GM19438 (cell line): ENCODE results near the gene SRM.
"Not testable (repeated sequence)": the region's sequence is repeated elsewhere in the genome, so short reads cannot be mapped to it uniquely, and the experiment has no call there.

Experiments
- ATAC-seq: cut with Tn5 transposase; IDR thresholded peaks from one replicate; pipeline ENCODE4 v1.9.1; 2021; ENCODE audit warnings: low read depth; ENCODE audit not compliant: unreplicated experiment

The SRM gene

GRCh38 chr1:11059968-11060830 lies at the start of gene SRM:
Gene SRM, minus strand, starts transcription at chr1:11060018. Its CDS starts 75 bp downstream, at chr1:11059943.
- ATAC-seq = peak; percentile 83

GRCh38 chr1:11109047-11109760 lies 49.4 kb upstream of the SRM start:
- no peak for ATAC-seq

DNA sequence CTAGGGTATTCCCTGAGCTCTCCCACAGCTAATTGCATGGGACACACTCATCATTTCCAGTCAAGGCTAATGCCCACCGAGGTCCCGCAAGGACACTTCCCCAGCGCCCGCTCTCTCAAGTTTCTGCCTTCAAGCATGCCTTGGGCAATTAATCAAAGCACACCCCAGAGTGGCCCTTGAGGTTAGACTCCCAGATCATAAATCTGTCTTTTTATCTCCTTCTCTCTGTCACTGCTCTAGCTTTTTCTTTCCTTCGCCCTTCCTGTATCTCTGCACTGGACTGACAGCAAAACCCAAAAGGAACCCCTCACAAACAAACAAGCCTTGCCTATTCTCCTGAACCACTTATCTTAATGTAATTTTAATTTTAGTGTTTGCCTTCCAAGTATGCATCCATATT lies 47.8 kb upstream of the SRM start:
- ATAC-seq = no peak

DNA sequence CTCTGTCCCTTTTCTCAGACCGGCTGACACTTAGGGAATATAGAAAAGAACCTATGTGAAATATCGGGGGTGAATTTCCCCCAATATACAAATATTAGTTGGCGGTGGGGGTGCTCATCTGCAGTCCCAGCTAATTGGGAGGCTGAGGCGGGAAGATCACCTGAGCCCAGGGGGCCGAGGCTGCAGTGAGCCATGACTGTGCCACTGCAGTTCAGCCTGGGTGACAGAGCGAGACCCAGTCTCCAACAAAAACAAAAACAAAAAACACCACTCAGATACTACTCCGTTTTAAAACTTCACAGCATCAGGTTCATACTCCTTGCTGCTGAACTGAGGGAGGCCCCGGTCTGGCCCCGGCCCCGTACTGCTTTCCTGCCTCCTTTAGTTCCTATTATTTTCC lies 45.8 kb upstream of the SRM start:
- no peak for ATAC-seq

DNA sequence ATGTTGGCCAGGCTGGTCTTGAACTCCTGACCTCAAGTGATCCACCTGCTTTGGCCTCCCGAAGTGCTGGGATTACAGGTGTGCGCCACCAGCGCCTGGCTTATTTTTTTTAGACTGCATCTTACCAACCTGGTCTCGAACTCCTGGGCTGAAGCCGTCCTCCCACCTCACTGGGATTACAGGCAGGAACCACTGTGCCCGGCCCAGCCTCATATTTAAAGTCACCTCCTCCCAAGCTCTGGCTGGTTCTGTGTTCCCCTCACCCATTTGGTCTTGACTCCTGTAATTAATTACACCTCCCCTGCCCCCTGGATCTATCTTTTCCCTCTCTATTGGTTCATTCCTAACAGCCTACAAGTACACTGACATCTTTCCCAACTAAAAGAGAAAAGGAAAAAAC lies 41.5 kb upstream of the SRM start:
- no peak for ATAC-seq

- ATAC-seq = not testable (repeated sequence)
Measured at GRCh38 chr1:11100806-11101205, 41.0 kb upstream of the SRM start.

DNA sequence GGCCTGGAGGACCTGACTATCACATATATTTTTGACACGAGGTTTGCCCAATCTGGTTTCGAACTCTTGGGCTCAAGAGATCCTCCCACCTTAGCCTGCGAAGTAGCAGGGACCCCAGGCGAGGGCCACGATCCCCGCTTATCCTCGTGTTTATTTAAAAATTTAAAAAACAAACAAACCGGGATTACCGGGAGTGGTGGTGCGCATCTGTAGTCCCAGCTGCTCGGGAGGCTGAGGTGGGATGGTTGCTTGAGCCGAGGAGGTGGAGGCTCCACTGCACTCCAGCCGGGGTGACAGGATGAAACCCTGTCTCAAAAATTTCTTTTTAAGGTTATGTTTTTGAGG lies 40.3 kb upstream of the SRM start:
- ATAC-seq = no peak

DNA sequence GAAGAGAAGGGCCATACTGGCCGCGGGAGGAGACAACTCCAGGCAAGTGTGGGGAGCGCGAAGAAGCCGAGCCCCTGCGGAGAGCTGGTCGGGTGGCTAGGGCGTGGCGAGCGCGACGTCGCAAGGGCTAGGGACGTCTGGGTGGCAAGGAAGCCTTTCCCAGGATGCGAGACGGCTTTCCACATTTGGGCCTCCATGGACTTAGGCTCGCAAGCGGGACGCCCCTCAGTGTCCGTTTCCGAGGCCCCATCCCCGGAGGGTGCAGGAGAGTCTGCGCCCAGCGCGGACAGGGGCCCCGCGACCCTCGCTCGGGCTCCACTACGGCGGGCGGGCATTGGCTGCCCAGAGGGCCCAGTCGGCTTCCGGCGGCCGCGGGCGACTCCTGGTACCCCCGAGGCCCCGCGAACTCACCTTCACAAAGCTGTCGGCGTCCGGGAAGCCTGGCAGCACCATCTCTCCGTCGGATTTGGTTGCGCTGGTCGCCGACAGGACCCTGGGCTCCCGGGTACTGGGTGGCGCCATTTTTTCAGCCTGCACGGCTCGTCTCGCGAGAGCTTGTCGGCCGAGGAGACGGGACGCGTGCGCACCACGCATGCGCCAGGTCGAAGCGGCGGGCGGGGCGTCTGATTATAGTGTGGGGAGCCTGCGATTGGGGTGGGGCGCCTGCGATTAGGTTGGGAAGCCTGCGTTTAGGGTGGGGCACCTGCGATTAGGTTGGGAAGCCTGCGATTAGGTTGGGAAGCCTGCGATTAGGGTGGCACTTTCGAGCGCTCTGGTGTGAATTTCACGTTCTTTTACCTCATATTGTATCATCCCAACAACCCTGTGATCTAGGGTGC lies 39.7 kb upstream of the SRM start, which contains the start of gene EXOSC10:
Gene EXOSC10 (minus strand): TSS at position 560 of the 839 bp plus-strand sequence. CDS start 38 bp downstream, at position 522.
- ATAC-seq = peak; percentile 94

GRCh38 chr1:11098931-11099309 lies 39.1 kb upstream of the SRM start:
- ATAC-seq = no peak

- ATAC-seq = not testable (repeated sequence)
Measured at GRCh38 chr1:11083784-11084183, 24.0 kb upstream of the SRM start.

GRCh38 chr1:11080931-11081330 lies 21.1 kb upstream of the SRM start:
- no peak for ATAC-seq

DNA sequence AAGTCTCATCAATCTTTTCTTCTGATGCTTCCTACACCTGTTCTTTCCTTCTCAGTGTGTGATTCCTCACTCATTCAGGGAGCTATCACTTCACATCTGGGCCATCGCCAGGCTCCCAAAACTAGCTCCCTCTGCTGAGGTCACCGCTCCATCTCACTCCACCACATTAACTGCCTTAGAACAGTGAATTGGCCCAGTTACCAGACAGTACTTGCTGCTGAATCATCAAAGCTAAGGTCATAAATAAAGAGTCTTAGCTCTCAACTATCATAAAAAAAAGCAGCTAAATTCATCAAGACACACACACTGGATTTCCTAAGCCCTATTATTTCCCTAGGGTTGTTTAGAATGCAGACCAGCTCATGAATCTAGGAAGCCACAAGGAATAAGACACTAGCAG lies 18.8 kb upstream of the SRM start:
- no peak for ATAC-seq

- ATAC-seq = not testable (repeated sequence)
Measured at GRCh38 chr1:11073398-11073797, 13.6 kb upstream of the SRM start.

GRCh38 chr1:11072216-11072917 lies 12.5 kb upstream of the SRM start:
- ATAC-seq = no peak

- ATAC-seq = no peak
Measured at GRCh38 chr1:11071463-11072215, 11.8 kb upstream of the SRM start.

- ATAC-seq = no peak
Measured at GRCh38 chr1:11070876-11071275, 11.1 kb upstream of the SRM start.

- no peak for ATAC-seq
Measured at GRCh38 chr1:11068600-11069473, 9.0 kb upstream of the SRM start.

GRCh38 chr1:11067716-11068599 lies 8.1 kb upstream of the SRM start:
- no peak for ATAC-seq
